CD14-positive monocyte (primary cell): ENCODE data around the gene TMOD1. TPM values are rescaled to one million over a fixed set of nuclear protein-coding genes. Genes with fewer than 3 reads are reported as not detected.

Experiments
- DNase-seq, 3 donors: peaks; one replicate each; pipeline ENCODE4 v3.0.0-alpha.2; 2011 to 2022
- H2AFZ ChIP-seq: 2 replicates; pipeline ENCODE4 v1.6.0; 2012; ENCODE audit warnings: mild to moderate bottlenecking, low read depth, low read length, inconsistent platforms; ENCODE audit not compliant: insufficient read depth, poor library complexity, severe bottlenecking
- H3K27ac ChIP-seq, 2 donors: 1 replicate in 1 of 2; 2 replicates in 1 of 2; pipeline ENCODE4 v1.5.1; 2012 to 2013; ENCODE audit warnings: low read length in 2 of 2, control low read depth in 1 of 2, inconsistent platforms in 1 of 2, low read depth in 1 of 2, mild to moderate bottlenecking in 1 of 2
- H3K27me3 ChIP-seq, 2 donors: one replicate each; pipeline versions ENCODE4 v1.6.0 to v1.6.1; 2011 to 2013; ENCODE audit warnings: low read length in 2 of 2; ENCODE audit not compliant: control insufficient read depth in 2 of 2, insufficient read depth in 2 of 2
- H3K36me3 ChIP-seq, 2 donors: replicated peaks in 1 of 2; 1 replicate in 1 of 2; 2 replicates in 1 of 2; pipeline versions ENCODE4 v1.5.1 to v1.6.1; 2012 to 2013; ENCODE audit warnings: low read length in 2 of 2, control low read depth in 1 of 2, inconsistent platforms in 1 of 2, mild to moderate bottlenecking in 1 of 2; ENCODE audit not compliant: insufficient read depth in 2 of 2, control insufficient read depth in 1 of 2
- H3K4me1 ChIP-seq, 2 donors: 1 replicate in 1 of 2; 2 replicates in 1 of 2; pipeline versions ENCODE4 v1.5.1 to v1.6.1; 2012 to 2013; ENCODE audit warnings: low read length in 2 of 2, control low read depth in 1 of 2, inconsistent platforms in 1 of 2, mild to moderate bottlenecking in 1 of 2, moderate library complexity in 1 of 2; ENCODE audit not compliant: insufficient read depth in 2 of 2, control insufficient read depth in 1 of 2
- H3K4me2 ChIP-seq: replicated peaks from 2 replicates; pipeline ENCODE3; 2012; ENCODE audit warnings: low read length, moderate library complexity, mild to moderate bottlenecking; ENCODE audit not compliant: poor library complexity, severe bottlenecking; ENCODE audit errors: extremely low read depth
- H3K4me3 ChIP-seq, 3 experiments: fragments of 200-600 bp in 1 of 3; sonication (generic) in 1 of 3; replicated peaks in 1 of 3; 1 replicate in 2 of 3; 2 replicates in 1 of 3; pipeline ENCODE4 v1.5.1; 2011 to 2013; ENCODE audit warnings: low read length in 3 of 3, mild to moderate bottlenecking in 3 of 3, control low read depth in 2 of 3, low read depth in 2 of 3, inconsistent platforms in 1 of 3, moderate library complexity in 1 of 3
- H3K79me2 ChIP-seq: 2 replicates; pipeline ENCODE4 v1.6.0; 2012; ENCODE audit warnings: mild to moderate bottlenecking, control low read depth, inconsistent platforms, low read length, moderate library complexity; ENCODE audit not compliant: insufficient read depth
- H3K9ac ChIP-seq: 2 replicates; pipeline ENCODE4 v1.6.0; 2017; ENCODE audit warnings: low read length, mild to moderate bottlenecking; ENCODE audit not compliant: insufficient read depth, poor library complexity, severe bottlenecking
- H3K9me3 ChIP-seq, 2 donors: replicated peaks in 1 of 2; 1 replicate in 1 of 2; 2 replicates in 1 of 2; pipeline versions ENCODE4 v1.5.1 to v1.6.1; 2012 to 2013; ENCODE audit warnings: low read length in 2 of 2, control low read depth in 1 of 2; ENCODE audit not compliant: control insufficient read depth in 1 of 2, insufficient read depth in 1 of 2
- H4K20me1 ChIP-seq: 2 replicates; pipeline ENCODE4 v1.6.0; 2012; ENCODE audit warnings: mild to moderate bottlenecking, low read length, control low read depth, moderate library complexity; ENCODE audit not compliant: insufficient read depth
- H3K27ac Mint-ChIP-seq, 7 donors: one replicate each; pipeline ENCODE4 v1.8.0; 2020; ENCODE audit warnings: mild to moderate bottlenecking in 7 of 7, mixed read lengths in 7 of 7, moderate library complexity in 6 of 7, inconsistent platforms in 2 of 7
- H3K27me3 Mint-ChIP-seq, 3 donors: one replicate each; pipeline ENCODE4 v1.8.0; 2021 to 2022; ENCODE audit warnings: low read depth in 3 of 3, mild to moderate bottlenecking in 3 of 3, mixed read lengths in 3 of 3, moderate library complexity in 3 of 3, inconsistent platforms in 1 of 3
- H3K36me3 Mint-ChIP-seq, 2 donors: one replicate each; pipeline ENCODE4 v1.8.0; 2020; ENCODE audit warnings: mixed read lengths in 2 of 2, inconsistent platforms in 1 of 2, mild to moderate bottlenecking in 1 of 2
- H3K4me1 Mint-ChIP-seq: one replicate; pipeline ENCODE4 v1.8.0; 2020; ENCODE audit warnings: mild to moderate bottlenecking, mixed read lengths
- H3K4me3 Mint-ChIP-seq, 2 donors: one replicate each; pipeline ENCODE4 v1.8.0; 2020; ENCODE audit warnings: mild to moderate bottlenecking in 2 of 2, mixed read lengths in 2 of 2, moderate library complexity in 1 of 2
- H3K9me3 Mint-ChIP-seq, 7 donors: one replicate each; pipeline ENCODE4 v1.8.0; 2020 to 2022; ENCODE audit warnings: mixed read lengths in 7 of 7, mild to moderate bottlenecking in 6 of 7, moderate library complexity in 6 of 7, inconsistent platforms in 2 of 7
- WGBS: methylation state at CpG from one replicate; pipeline ENCODE4 v1.1.5; 2013; ENCODE audit warnings: missing lambda C conversion rate; ENCODE audit not compliant: insufficient coverage; 5-methylcytosine and 5-hydroxymethylcytosine counted together
- intact Hi-C, 2 donors: fragments of 100-400 bp; cut with micrococcal nuclease; formaldehyde crosslinking; loops; one replicate each; pipeline versions ENCODE4 v1.15.0 to v1.15.1; 2023
- polyA plus RNA-seq, 3 donors: library from polyadenylated mRNA; depleted of rRNA in 1 of 3; unstranded in 2 of 3; stranded (reverse) in 1 of 3; fragments of 300-500 nt in 2 of 3; fragments of >200 nt in 1 of 3; fragmentation: Illumina TruSeq in 2 of 3; gene quantifications; 1 replicate in 2 of 3; 2 replicates in 1 of 3; pipeline ENCODE4 v1.2.3, GENCODE V29; 2012 to 2021
- TF ChIP-seq, protein P1 (sequence below): fragments of 200-600 bp; IDR thresholded peaks from one replicate; pipeline ENCODE4 v1.8.0; 2022; ENCODE audit warnings: antibody characterized with exemption, mild to moderate bottlenecking

The TMOD1 gene
- polyA plus RNA-seq, 3 donors: 0.09 to 0.81 (median 0.59) TPM

DNA sequence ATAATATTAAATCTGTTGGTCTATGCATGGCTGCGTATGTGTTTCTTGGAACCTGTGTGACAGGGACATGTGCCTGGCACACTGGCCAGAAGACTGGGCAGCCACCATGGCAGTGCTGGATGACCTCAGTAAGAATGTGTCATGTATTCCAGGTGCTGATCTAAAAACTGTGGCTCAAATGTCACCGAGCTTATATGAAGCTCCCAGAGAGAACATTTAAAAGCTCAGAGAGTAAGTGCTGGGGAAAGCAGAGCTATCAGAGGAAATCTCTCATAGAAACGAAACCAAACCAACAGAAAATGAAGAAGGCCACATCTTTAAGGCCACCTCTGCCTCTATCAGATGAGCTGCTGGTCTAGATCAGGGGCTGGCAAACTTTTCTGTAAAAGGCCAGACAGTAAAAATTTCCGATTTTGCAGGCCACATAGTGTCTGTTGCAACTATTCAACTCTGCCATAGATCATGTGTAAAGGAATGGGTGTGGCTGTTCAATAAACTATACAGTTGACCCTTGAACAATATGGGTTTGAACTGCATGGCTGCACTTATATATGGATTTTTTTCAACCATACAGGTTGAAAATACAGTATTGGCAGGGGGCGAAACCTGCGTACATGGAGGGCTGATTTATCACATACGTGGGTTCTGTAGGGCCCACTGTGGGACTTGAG, 99.9 kb downstream of the TMOD1 start:
- no peaks in the 10 kb centered on the region for H4K20me1 ChIP-seq
- no peaks in the 10 kb centered on the region for H3K9me3 ChIP-seq
- H3K4me3 ChIP-seq: no peak overlapping the region
- no peak for DNase-seq
- peaks cover 0 to 4% (median 0%) of the 10 kb centered on the region in 3 donors for H3K27me3 Mint-ChIP-seq
- H3K4me1 Mint-ChIP-seq: peaks cover 7% of the 10 kb centered on the region
- H3K79me2 ChIP-seq: no peaks in the 10 kb centered on the region
- peaks cover 44 to 71% of the 10 kb centered on the region in 2 donors for H3K36me3 ChIP-seq
- H3K4me1 ChIP-seq: peaks cover 4 to 6% of the 10 kb centered on the region in 2 donors
- no peak overlapping the region for H3K4me3 Mint-ChIP-seq
- TF ChIP-seq, protein P1, sequence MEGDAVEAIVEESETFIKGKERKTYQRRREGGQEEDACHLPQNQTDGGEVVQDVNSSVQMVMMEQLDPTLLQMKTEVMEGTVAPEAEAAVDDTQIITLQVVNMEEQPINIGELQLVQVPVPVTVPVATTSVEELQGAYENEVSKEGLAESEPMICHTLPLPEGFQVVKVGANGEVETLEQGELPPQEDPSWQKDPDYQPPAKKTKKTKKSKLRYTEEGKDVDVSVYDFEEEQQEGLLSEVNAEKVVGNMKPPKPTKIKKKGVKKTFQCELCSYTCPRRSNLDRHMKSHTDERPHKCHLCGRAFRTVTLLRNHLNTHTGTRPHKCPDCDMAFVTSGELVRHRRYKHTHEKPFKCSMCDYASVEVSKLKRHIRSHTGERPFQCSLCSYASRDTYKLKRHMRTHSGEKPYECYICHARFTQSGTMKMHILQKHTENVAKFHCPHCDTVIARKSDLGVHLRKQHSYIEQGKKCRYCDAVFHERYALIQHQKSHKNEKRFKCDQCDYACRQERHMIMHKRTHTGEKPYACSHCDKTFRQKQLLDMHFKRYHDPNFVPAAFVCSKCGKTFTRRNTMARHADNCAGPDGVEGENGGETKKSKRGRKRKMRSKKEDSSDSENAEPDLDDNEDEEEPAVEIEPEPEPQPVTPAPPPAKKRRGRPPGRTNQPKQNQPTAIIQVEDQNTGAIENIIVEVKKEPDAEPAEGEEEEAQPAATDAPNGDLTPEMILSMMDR: no peak
- intact Hi-C loops: no loop called here
- no peaks in the 10 kb centered on the region for H3K27me3 ChIP-seq
- peaks cover 58 to 66% of the 10 kb centered on the region in 2 donors for H3K36me3 Mint-ChIP-seq
- no peak overlapping the region for H2AFZ ChIP-seq
- H3K9me3 Mint-ChIP-seq: no peaks in the 10 kb centered on the region
- no peak overlapping the region for H3K27ac ChIP-seq
- no peak overlapping the region for H3K27ac Mint-ChIP-seq
- no peak overlapping the region for H3K4me2 ChIP-seq
- H3K9ac ChIP-seq: no peak overlapping the region
- WGBS: 93% methylated on average over 3 of the region's 7 CpGs

- H3K4me3 ChIP-seq: no peak overlapping the region
- no peak overlapping the region for H3K27ac Mint-ChIP-seq
- H3K9me3 ChIP-seq: no peaks in the 10 kb centered on the region
- no peaks in the 10 kb centered on the region for H3K27me3 ChIP-seq
- peaks cover 7% of the 10 kb centered on the region for H3K4me1 Mint-ChIP-seq
- H3K27me3 Mint-ChIP-seq: peaks cover 0 to 4% (median 0%) of the 10 kb centered on the region in 3 donors
- no peak overlapping the region for H2AFZ ChIP-seq
- H3K36me3 ChIP-seq: peaks cover 44 to 82% of the 10 kb centered on the region in 2 donors
- no peaks in the 10 kb centered on the region for H3K9me3 Mint-ChIP-seq
- H3K36me3 Mint-ChIP-seq: peaks cover 66 to 73% of the 10 kb centered on the region in 2 donors
- H3K4me2 ChIP-seq: no peak overlapping the region
- no peak for DNase-seq
- H3K4me1 ChIP-seq: peaks cover 4 to 6% of the 10 kb centered on the region in 2 donors
- no peaks in the 10 kb centered on the region for H3K79me2 ChIP-seq
- no peak overlapping the region for H3K9ac ChIP-seq
- no peak overlapping the region for H3K27ac ChIP-seq
- TF ChIP-seq, protein P1: no peak
- intact Hi-C loops: no loop called here
- no peak overlapping the region for H3K4me3 Mint-ChIP-seq
- no peaks in the 10 kb centered on the region for H4K20me1 ChIP-seq
- WGBS: 100% methylated on average over 6 of the region's 10 CpGs
Observed at GRCh38 chr9:97602430-97602829, 101.0 kb downstream of the TMOD1 start.
